ENCODE measurements around the gene DFFB.
A peak's percentile ranks its signal among the peaks of the same experiment; 100 is the strongest.
"Not testable (repeated sequence)": the region's sequence is repeated elsewhere in the genome, so short reads cannot be mapped to it uniquely, and the experiment has no call there.

Gene DFFB

GRCh38 chr1:3910857-3911845, 53.9 kb downstream of the DFFB start:
- peak; percentile 72 to 74 for DNase-seq

GRCh38 chr1:3911981-3912808, 54.9 kb downstream of the DFFB start:
- DNase-seq: no peak

GRCh38 chr1:3912809-3913685, 55.8 kb downstream of the DFFB start:
- no peak for DNase-seq

- no peak for DNase-seq
These were observed 57.1 kb downstream of the DFFB start for GRCh38 chr1:3914331-3914851.

- DNase-seq: no peak
These were observed 57.6 kb downstream of the DFFB start for GRCh38 chr1:3914911-3915310.

- DNase-seq: no peak
These were observed 58.4 kb downstream of the DFFB start for GRCh38 chr1:3915551-3916121.

- no peak for DNase-seq
These were observed 60.5 kb downstream of the DFFB start for GRCh38 chr1:3917761-3918160.

- DNase-seq: not testable (repeated sequence)
These were observed 61.1 kb downstream of the DFFB start for GRCh38 chr1:3918359-3918758.

GRCh38 chr1:3918966-3919611, 61.8 kb downstream of the DFFB start:
- DNase-seq: no peak

- DNase-seq: no peak
These were observed 62.4 kb downstream of the DFFB start for GRCh38 chr1:3919706-3920105.

GRCh38 chr1:3921765-3922164, 64.5 kb downstream of the DFFB start:
- no peak for DNase-seq

- DNase-seq: peak; percentile 34 to 68
These were observed 65.0 kb downstream of the DFFB start for GRCh38 chr1:3922201-3922725.

GRCh38 chr1:3922851-3923250, 65.6 kb downstream of the DFFB start:
- DNase-seq: no peak

- DNase-seq: no peak
These were observed 66.3 kb downstream of the DFFB start for GRCh38 chr1:3923378-3924185.

- no peak for DNase-seq
These were observed 67.0 kb downstream of the DFFB start for GRCh38 chr1:3924186-3924824.

- no peak for DNase-seq
These were observed 67.5 kb downstream of the DFFB start for GRCh38 chr1:3924825-3925220.

- no peak for DNase-seq
These were observed 68.0 kb downstream of the DFFB start for GRCh38 chr1:3925256-3925655.

- no peak for DNase-seq
These were observed 68.5 kb downstream of the DFFB start for GRCh38 chr1:3925762-3926161.

- no peak for DNase-seq
These were observed 69.7 kb downstream of the DFFB start for GRCh38 chr1:3926956-3927355.

- no peak for DNase-seq
These were observed 71.3 kb downstream of the DFFB start for GRCh38 chr1:3928586-3928985.

Measured in CD4-positive, alpha-beta T cell treated with Interleukin-1 beta for 1 hour (primary cell).